HG03159 (cell line): ENCODE data around the gene PLD4.

Experiments used
- ATAC-seq: cut with Tn5 transposase; IDR thresholded peaks from one replicate; pipeline ENCODE4 v1.9.1; 2021; ENCODE audit warnings: mild to moderate bottlenecking, moderate library complexity; ENCODE audit not compliant: unreplicated experiment

The PLD4 gene

GRCh38 chr14:104953896-104954656 is 29.4 kb downstream of the PLD4 start:
- no peak for ATAC-seq

DNA sequence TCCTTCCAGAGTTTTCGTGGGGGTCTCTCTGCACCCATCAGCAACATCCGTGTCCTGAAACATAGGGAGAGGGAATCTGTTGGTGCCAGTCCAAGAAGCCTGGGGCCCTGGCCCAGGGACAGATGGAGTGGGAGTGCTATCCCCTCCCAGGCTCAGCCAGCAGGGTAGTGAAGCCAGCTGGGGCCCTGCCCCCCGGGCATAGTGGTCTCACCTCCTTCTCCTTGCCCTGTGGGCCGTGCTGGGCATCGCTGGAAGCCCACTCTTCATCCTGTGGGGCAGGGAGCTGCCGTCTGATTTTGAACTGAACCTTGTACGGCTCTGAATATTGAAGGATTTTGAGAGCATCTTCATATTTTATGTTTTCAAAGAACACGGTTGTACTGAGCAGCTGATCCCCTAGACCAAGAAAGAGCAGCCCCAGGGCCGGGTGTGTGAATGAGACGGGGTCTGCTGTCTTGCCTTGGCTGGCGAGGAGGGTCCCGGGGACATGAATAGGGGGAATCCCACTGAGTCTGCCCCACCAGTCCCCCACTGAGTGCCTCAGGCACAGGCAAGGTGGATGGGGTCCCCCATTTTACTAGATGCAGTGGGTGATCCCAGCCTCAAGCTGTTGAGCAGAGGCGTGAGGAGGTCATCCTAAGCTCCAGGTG is 30.2 kb downstream of the PLD4 start:
- no peak for ATAC-seq

- no peak for ATAC-seq
Observed at GRCh38 chr14:104955396-104955770, 30.7 kb downstream of the PLD4 start.

- no peak for ATAC-seq
Observed at GRCh38 chr14:104956290-104956890, 31.7 kb downstream of the PLD4 start.

- no peak for ATAC-seq
Observed at GRCh38 chr14:104957146-104958113, 32.8 kb downstream of the PLD4 start.

GRCh38 chr14:104964546-104964945 is 39.9 kb downstream of the PLD4 start:
- ATAC-seq: no peak

GRCh38 chr14:104965561-104966231 is 41.0 kb downstream of the PLD4 start:
- ATAC-seq: no peak

DNA sequence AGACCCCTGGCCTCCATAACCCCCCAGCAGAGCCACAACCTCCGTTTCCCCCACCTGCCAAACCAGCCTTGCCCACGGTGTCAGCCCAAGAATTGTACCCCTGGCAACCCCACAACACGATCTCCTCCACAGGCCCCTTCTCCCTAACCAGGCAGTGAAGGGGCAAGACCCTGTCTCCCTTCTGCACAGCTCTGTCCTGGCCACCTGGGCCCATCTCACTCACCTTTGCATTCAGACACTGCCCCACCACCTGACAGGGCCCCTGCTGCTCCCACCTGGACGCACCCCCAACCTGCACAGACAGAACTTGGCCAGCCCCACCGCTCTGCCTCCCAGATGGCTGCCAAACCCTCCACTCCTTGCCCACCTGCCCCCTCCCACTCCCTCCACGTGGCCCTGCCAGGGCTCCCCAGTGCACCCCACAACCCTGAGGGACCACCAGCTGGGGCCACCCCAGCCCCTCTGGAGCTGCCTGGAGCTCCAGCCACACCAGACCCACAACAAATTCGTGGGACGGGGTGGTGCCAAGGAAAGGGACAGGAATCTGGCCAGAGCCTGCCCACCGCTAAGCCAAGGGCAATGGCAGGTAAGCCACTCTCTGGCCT is 41.7 kb downstream of the PLD4 start:
- no peak for ATAC-seq

DNA sequence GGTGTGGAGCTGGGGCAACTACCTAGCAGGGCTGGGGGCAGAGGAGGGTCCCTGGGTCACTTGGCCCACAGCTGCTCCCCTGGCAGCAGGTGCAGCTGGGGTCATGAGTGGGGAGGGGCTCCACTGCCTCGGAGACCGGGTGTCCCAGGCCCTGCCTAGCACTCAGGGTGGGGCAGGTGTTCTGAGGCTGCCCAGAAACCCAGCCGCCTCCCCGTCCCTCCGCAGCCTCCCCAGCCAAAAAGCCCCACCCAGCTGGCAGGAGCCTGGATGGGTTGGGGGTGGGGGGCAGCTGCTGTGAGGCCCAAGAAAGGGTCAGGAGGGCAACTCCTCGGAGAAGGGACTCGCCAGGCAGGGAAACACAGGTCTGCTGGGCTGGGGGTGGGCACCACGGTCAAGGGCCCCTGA is 42.3 kb downstream of the PLD4 start:
- no peak for ATAC-seq

- ATAC-seq: no peak
Observed at GRCh38 chr14:104967386-104968152, 42.9 kb downstream of the PLD4 start.

DNA sequence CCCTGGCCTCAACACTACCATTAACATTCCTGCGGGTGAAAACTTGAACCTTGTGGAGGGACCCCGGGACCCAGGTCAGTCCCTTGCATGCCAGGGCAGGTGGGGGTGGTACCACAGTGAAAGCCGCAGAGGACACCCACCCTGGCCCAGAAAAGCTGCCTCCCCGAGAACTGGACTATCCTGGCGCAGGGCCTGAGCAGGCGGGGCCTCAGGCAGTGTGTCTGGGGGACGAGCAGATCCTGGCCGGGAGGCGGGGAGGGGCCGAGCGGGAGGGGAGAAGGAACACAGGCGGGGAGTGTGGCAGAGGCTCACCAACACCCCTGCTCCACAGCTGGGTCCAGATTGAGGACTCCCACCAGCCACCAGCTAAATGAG is 43.5 kb downstream of the PLD4 start:
- ATAC-seq: no peak

DNA sequence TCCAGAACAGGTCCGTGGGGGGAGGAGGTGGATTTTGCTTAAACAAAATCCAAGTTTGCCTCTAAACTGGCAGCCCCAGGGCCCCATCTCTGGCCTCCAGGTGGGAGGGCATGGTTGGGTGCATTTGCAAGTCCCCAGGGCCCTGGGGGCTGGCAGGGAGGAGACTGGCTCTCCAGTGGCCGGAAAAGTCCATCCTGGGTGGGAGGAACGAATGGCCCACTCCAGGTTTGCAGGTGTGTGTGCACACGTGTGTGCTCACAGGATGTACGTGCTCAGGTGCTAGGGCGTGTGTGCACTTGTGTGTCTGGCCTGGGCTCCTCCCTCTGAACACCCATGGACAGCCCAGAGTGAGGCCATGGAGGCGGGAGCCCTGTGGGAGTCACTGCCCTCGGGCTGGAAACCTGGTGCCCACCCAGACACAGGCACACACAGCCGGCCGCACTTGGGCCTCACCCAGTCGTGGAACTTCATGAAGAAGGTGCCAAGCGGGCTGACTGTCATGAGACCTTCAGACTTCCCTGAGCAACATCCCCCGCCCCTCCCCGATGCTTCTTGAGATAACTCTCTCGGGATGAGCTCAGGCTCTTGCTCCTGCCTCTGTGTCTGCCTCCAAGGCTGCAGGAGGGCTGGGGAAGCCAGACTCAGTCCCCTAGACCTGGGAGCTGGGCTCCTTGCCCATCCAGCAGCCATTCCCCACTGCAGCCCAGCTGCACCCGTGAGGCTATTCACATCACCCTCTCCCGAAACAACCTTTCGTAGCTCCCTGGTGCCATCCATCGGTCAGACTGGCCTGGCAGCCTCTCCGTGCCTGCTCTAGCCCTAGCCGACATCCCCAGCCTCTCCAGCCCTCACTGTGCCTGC is 44.1 kb downstream of the PLD4 start:
- ATAC-seq: no peak

GRCh38 chr14:104969741-104970230 is 45.1 kb downstream of the PLD4 start:
- no peak for ATAC-seq

GRCh38 chr14:104970231-104971068 is 45.8 kb downstream of the PLD4 start:
- no peak for ATAC-seq

- ATAC-seq: no peak
Observed at GRCh38 chr14:104971447-104972240, 47.0 kb downstream of the PLD4 start.

GRCh38 chr14:104972301-104973134 is 47.8 kb downstream of the PLD4 start:
- no peak for ATAC-seq
